Smooth muscle cell of the brain vasculature (primary cell): Measurements from ENCODE around the gene ABHD2.
"Not testable (repeated sequence)": the region's sequence is repeated elsewhere in the genome, so short reads cannot be mapped to it uniquely, and the experiment has no call there.

Source experiments
- DNase-seq: peaks from one replicate; pipeline ENCODE4 v3.0.0-alpha.2; 2012; ENCODE audit warnings: low read depth, low spot score

Gene ABHD2

GRCh38 chr15:89226359-89227221, 138.3 kb downstream of the ABHD2 start:
- no peak for DNase-seq

- DNase-seq = no peak
Observed at GRCh38 chr15:89227425-89227824, 139.2 kb downstream of the ABHD2 start.

- DNase-seq = no peak
Observed at GRCh38 chr15:89230277-89230676, 142.0 kb downstream of the ABHD2 start.

GRCh38 chr15:89231832-89232231, 143.6 kb downstream of the ABHD2 start:
- DNase-seq = no peak

GRCh38 chr15:89239883-89240810, 151.9 kb downstream of the ABHD2 start:
- DNase-seq = not testable (repeated sequence)

GRCh38 chr15:89243046-89243690, 154.9 kb downstream of the ABHD2 start:
- no peak for DNase-seq

GRCh38 chr15:89243691-89244573, 155.7 kb downstream of the ABHD2 start, which contains the start of gene FANCI:
TSS of gene FANCI (plus strand) at chr15:89243979. CDS start at chr15:89247648, 3,669 bp downstream.
- DNase-seq = peak; percentile 72

GRCh38 chr15:89244574-89244903, 156.3 kb downstream of the ABHD2 start:
- no peak for DNase-seq

GRCh38 chr15:89247446-89247845, 159.2 kb downstream of the ABHD2 start:
- no peak for DNase-seq

- DNase-seq = no peak
Observed at GRCh38 chr15:89248584-89248983, 160.3 kb downstream of the ABHD2 start.

- not testable (repeated sequence) for DNase-seq
Observed at GRCh38 chr15:89250142-89250541, 161.9 kb downstream of the ABHD2 start.
